Measurements from ENCODE around the gene PIGS. TPM values are rescaled to one million over a fixed set of nuclear protein-coding genes. Genes with fewer than 3 reads are reported as not detected.

The PIGS gene
- total RNA-seq, 6 experiments from 2014 or later = 69.5 to 94.7 (median 78.0) TPM

DNA sequence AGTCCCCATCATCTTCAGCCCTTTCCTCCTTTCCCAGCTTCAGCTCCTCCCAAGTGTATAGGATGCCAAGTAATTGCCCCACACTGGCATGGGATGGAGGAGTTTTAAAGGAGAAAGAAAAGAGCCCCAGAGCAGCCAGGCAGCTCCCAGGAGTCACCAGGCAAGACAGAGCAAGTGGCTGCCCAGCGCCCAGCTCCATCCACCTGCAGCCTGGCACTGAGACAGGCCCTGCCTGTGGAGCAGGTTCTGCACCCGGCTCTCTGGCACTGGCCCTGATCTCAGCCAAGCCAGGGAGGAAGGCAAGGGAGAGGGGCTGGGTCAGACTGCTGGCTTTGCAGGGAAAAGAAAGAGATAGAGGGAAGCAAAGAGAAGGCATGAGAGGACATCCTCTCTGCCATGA, 43.5 kb downstream of the PIGS start:
- Mint-ChIP-seq H3K27me3 (ENCODE audit: insufficient read depth) (peaks cover 9% of the 10 kb centered on the region), H3K4me1 (ENCODE audit: low read depth) (peaks cover 63% of the 10 kb centered on the region), H3K36me3 (ENCODE audit: low read depth) (no peaks in the 10 kb centered on the region), H3K4me3 (no peak overlapping the region), H3K9me3 (no peaks in the 10 kb centered on the region), H3K27ac (no peak overlapping the region)
- TF ChIP-seq, protein P1, sequence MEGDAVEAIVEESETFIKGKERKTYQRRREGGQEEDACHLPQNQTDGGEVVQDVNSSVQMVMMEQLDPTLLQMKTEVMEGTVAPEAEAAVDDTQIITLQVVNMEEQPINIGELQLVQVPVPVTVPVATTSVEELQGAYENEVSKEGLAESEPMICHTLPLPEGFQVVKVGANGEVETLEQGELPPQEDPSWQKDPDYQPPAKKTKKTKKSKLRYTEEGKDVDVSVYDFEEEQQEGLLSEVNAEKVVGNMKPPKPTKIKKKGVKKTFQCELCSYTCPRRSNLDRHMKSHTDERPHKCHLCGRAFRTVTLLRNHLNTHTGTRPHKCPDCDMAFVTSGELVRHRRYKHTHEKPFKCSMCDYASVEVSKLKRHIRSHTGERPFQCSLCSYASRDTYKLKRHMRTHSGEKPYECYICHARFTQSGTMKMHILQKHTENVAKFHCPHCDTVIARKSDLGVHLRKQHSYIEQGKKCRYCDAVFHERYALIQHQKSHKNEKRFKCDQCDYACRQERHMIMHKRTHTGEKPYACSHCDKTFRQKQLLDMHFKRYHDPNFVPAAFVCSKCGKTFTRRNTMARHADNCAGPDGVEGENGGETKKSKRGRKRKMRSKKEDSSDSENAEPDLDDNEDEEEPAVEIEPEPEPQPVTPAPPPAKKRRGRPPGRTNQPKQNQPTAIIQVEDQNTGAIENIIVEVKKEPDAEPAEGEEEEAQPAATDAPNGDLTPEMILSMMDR (IDR thresholded peaks at IDR 0.05) = no peak
- DNase-seq = no peak

DNA sequence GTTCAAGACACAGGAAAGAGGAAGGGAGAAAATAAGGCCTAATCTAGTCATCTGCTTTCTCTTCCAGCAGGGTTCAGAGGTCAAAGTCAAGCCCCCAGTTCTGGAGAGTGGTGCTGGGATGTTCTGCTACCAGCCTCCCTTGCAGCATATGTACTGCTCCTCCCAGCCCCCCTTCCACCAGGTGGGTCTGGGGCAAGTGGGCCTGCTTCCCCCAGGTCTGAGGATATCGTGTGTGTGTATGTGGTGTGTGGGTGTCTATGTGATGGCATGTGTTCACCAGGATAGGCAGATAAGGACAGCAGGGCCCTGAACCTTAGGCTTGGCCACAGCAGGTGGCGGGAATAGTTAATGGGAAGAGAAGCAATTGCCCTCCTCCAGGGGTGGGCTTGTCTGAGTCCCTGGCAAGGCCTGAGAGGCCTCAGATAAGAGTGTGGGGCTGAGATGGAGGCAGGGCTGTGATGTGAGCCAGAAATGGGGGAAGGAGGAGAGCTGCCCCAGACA, 44.1 kb downstream of the PIGS start:
- Mint-ChIP-seq H3K27ac (no peak overlapping the region), H3K9me3 (no peaks in the 10 kb centered on the region), H3K4me3 (no peak overlapping the region), H3K27me3 (ENCODE audit: insufficient read depth) (peaks cover 9% of the 10 kb centered on the region), H3K36me3 (ENCODE audit: low read depth) (no peaks in the 10 kb centered on the region), H3K4me1 (ENCODE audit: low read depth) (peaks cover 57% of the 10 kb centered on the region)
- TF ChIP-seq, protein P1 (IDR thresholded peaks at IDR 0.05) = no peak
- DNase-seq = no peak

DNA sequence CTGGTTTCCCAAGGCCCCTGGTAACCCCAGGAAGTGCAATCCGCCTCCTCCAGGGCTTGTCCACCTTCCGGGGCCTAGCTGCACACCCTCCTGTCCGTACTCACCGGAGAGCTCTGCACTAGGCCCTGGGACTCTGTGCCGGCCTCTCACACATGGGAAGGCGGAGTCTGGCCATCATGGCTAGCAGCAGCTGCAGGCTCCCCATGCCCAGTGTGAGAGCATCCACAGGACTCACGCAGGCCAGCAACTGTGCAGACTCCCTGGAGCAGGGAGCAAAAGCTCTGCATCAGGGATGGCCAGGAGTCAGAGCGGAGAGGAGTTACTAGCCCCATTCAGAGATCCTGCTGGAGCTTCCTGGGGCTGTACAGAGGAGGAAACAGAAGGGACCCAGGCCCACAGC, 44.9 kb downstream of the PIGS start:
- peaks cover 12% of the 10 kb centered on the region for H3K27me3 Mint-ChIP-seq (ENCODE audit: insufficient read depth)
- H3K4me3 Mint-ChIP-seq = no peak overlapping the region
- TF ChIP-seq, protein P1 (IDR thresholded peaks at IDR 0.05) = no peak
- H3K4me1 Mint-ChIP-seq (ENCODE audit: low read depth) = peaks cover 48% of the 10 kb centered on the region
- no peaks in the 10 kb centered on the region for H3K9me3 Mint-ChIP-seq
- no peak for DNase-seq
- no peak overlapping the region for H3K27ac Mint-ChIP-seq
- H3K36me3 Mint-ChIP-seq (ENCODE audit: low read depth) = no peaks in the 10 kb centered on the region

DNA sequence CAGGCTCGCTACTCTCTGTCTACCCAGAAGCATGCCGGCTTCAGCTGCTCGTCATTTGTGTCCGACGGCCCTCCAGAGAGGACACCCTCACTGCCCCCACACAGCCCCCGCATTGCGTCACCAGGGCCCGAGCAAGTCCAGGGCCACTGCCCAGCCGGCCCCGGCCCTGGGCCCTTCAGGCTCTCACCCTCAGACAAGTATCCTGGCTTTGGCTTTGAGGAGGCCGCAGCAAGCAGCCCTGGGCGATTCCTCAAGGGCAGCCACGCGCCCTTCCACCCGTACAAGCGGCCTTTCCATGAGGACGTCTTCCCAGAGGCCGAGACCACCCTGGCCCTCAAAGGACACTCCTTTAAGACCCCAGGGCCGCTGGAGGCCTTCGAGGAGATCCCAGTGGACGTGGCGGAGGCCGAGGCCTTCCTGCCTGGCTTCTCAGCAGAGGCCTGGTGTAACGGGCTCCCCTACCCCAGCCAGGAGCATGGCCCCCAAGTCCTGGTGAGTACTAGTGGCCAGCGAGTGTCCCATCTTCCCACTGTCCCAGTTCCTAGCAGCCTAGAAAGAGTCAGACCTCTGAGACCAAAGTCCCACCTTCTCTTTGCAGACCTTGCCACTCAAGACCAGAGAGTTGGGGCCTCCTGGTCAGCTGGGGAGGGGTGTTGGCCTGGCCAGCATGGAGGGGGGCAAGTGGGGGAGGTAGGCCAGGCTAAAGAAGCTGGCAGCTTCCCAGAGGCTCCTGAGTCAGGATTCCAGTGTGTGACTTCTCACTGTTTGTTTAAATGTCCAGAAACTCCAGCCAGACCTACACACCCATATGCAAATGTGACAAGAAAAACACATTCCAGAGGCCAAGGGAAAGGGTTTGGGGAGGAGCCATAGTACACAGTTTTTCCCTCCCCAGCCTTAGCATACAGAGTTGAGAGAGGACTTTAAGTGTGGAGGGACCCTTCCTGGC, 46.6 kb downstream of the PIGS start:
- Mint-ChIP-seq H3K36me3 (ENCODE audit: low read depth) (no peaks in the 10 kb centered on the region), H3K4me3 (no peak overlapping the region), H3K27me3 (ENCODE audit: insufficient read depth) (peaks cover 17% of the 10 kb centered on the region), H3K9me3 (no peaks in the 10 kb centered on the region), H3K27ac (no peak overlapping the region), H3K4me1 (ENCODE audit: low read depth) (peaks cover 47% of the 10 kb centered on the region)
- TF ChIP-seq, protein P1 (IDR thresholded peaks at IDR 0.05) = no peak
- DNase-seq = peak; percentile 75

DNA sequence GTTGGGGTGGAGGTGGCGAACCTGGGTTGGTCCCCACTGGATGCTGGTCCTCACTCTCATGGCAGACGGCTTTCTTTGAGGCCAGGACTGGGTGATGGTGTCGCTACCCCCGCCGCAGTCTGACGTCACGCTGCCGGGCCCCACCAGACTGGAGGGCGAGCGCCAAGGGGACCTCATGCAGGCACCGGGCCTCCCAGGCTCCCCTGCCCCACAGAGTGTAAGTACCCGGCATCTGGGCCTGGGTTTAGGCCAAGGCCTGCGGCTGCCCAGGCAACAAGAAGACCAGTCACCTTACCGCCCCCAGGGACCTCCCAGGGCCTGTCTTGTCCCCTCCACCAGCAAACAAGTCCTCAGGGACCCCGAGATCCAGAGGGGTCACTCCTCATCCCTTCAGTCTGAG, 47.4 kb downstream of the PIGS start:
- Mint-ChIP-seq H3K9me3 (no peaks in the 10 kb centered on the region), H3K36me3 (ENCODE audit: low read depth) (no peaks in the 10 kb centered on the region), H3K4me3 (no peak overlapping the region), H3K4me1 (ENCODE audit: low read depth) (peaks cover 39% of the 10 kb centered on the region), H3K27ac (no peak overlapping the region), H3K27me3 (ENCODE audit: insufficient read depth) (peaks cover 19% of the 10 kb centered on the region)
- TF ChIP-seq, protein P1 (IDR thresholded peaks at IDR 0.05) = no peak
- DNase-seq = no peak

Data from HFFc6 (cell line).